CD14-positive monocyte (primary cell): ENCODE measurements around the gene RHOF. TPM values are rescaled to one million over a fixed set of nuclear protein-coding genes. Genes with fewer than 3 reads are reported as not detected.

Experiments used
- DNase-seq, 3 donors: peaks; one replicate each; pipeline ENCODE4 v3.0.0-alpha.2; 2011 to 2022
- H2AFZ ChIP-seq: 2 replicates; pipeline ENCODE4 v1.6.0; 2012; ENCODE audit warnings: mild to moderate bottlenecking, low read depth, low read length, inconsistent platforms; ENCODE audit not compliant: insufficient read depth, poor library complexity, severe bottlenecking
- H3K27ac ChIP-seq, 2 donors: 1 replicate in 1 of 2; 2 replicates in 1 of 2; pipeline ENCODE4 v1.5.1; 2012 to 2013; ENCODE audit warnings: low read length in 2 of 2, control low read depth in 1 of 2, inconsistent platforms in 1 of 2, low read depth in 1 of 2, mild to moderate bottlenecking in 1 of 2
- H3K27me3 ChIP-seq, 2 donors: one replicate each; pipeline versions ENCODE4 v1.6.0 to v1.6.1; 2011 to 2013; ENCODE audit warnings: low read length in 2 of 2; ENCODE audit not compliant: control insufficient read depth in 2 of 2, insufficient read depth in 2 of 2
- H3K36me3 ChIP-seq, 2 donors: replicated peaks in 1 of 2; 1 replicate in 1 of 2; 2 replicates in 1 of 2; pipeline versions ENCODE4 v1.5.1 to v1.6.1; 2012 to 2013; ENCODE audit warnings: low read length in 2 of 2, control low read depth in 1 of 2, inconsistent platforms in 1 of 2, mild to moderate bottlenecking in 1 of 2; ENCODE audit not compliant: insufficient read depth in 2 of 2, control insufficient read depth in 1 of 2
- H3K4me1 ChIP-seq, 2 donors: 1 replicate in 1 of 2; 2 replicates in 1 of 2; pipeline versions ENCODE4 v1.5.1 to v1.6.1; 2012 to 2013; ENCODE audit warnings: low read length in 2 of 2, control low read depth in 1 of 2, inconsistent platforms in 1 of 2, mild to moderate bottlenecking in 1 of 2, moderate library complexity in 1 of 2; ENCODE audit not compliant: insufficient read depth in 2 of 2, control insufficient read depth in 1 of 2
- H3K4me2 ChIP-seq: replicated peaks from 2 replicates; pipeline ENCODE3; 2012; ENCODE audit warnings: low read length, moderate library complexity, mild to moderate bottlenecking; ENCODE audit not compliant: poor library complexity, severe bottlenecking; ENCODE audit errors: extremely low read depth
- H3K4me3 ChIP-seq, 3 experiments: fragments of 200-600 bp in 1 of 3; sonication (generic) in 1 of 3; replicated peaks in 1 of 3; 1 replicate in 2 of 3; 2 replicates in 1 of 3; pipeline ENCODE4 v1.5.1; 2011 to 2013; ENCODE audit warnings: low read length in 3 of 3, mild to moderate bottlenecking in 3 of 3, control low read depth in 2 of 3, low read depth in 2 of 3, inconsistent platforms in 1 of 3, moderate library complexity in 1 of 3
- H3K79me2 ChIP-seq: 2 replicates; pipeline ENCODE4 v1.6.0; 2012; ENCODE audit warnings: mild to moderate bottlenecking, control low read depth, inconsistent platforms, low read length, moderate library complexity; ENCODE audit not compliant: insufficient read depth
- H3K9ac ChIP-seq: 2 replicates; pipeline ENCODE4 v1.6.0; 2017; ENCODE audit warnings: low read length, mild to moderate bottlenecking; ENCODE audit not compliant: insufficient read depth, poor library complexity, severe bottlenecking
- H3K9me3 ChIP-seq, 2 donors: replicated peaks in 1 of 2; 1 replicate in 1 of 2; 2 replicates in 1 of 2; pipeline versions ENCODE4 v1.5.1 to v1.6.1; 2012 to 2013; ENCODE audit warnings: low read length in 2 of 2, control low read depth in 1 of 2; ENCODE audit not compliant: control insufficient read depth in 1 of 2, insufficient read depth in 1 of 2
- H4K20me1 ChIP-seq: 2 replicates; pipeline ENCODE4 v1.6.0; 2012; ENCODE audit warnings: mild to moderate bottlenecking, low read length, control low read depth, moderate library complexity; ENCODE audit not compliant: insufficient read depth
- H3K27ac Mint-ChIP-seq, 7 donors: one replicate each; pipeline ENCODE4 v1.8.0; 2020; ENCODE audit warnings: mild to moderate bottlenecking in 7 of 7, mixed read lengths in 7 of 7, moderate library complexity in 6 of 7, inconsistent platforms in 2 of 7
- H3K27me3 Mint-ChIP-seq, 3 donors: one replicate each; pipeline ENCODE4 v1.8.0; 2021 to 2022; ENCODE audit warnings: low read depth in 3 of 3, mild to moderate bottlenecking in 3 of 3, mixed read lengths in 3 of 3, moderate library complexity in 3 of 3, inconsistent platforms in 1 of 3
- H3K36me3 Mint-ChIP-seq, 2 donors: one replicate each; pipeline ENCODE4 v1.8.0; 2020; ENCODE audit warnings: mixed read lengths in 2 of 2, inconsistent platforms in 1 of 2, mild to moderate bottlenecking in 1 of 2
- H3K4me1 Mint-ChIP-seq: one replicate; pipeline ENCODE4 v1.8.0; 2020; ENCODE audit warnings: mild to moderate bottlenecking, mixed read lengths
- H3K4me3 Mint-ChIP-seq, 2 donors: one replicate each; pipeline ENCODE4 v1.8.0; 2020; ENCODE audit warnings: mild to moderate bottlenecking in 2 of 2, mixed read lengths in 2 of 2, moderate library complexity in 1 of 2
- H3K9me3 Mint-ChIP-seq, 7 donors: one replicate each; pipeline ENCODE4 v1.8.0; 2020 to 2022; ENCODE audit warnings: mixed read lengths in 7 of 7, mild to moderate bottlenecking in 6 of 7, moderate library complexity in 6 of 7, inconsistent platforms in 2 of 7
- CTCF ChIP-seq: fragments of 200-600 bp; IDR thresholded peaks from one replicate; pipeline ENCODE4 v1.8.0; 2022; ENCODE audit warnings: antibody characterized with exemption, mild to moderate bottlenecking
- WGBS: methylation state at CpG from one replicate; pipeline ENCODE4 v1.1.5; 2013; ENCODE audit warnings: missing lambda C conversion rate; ENCODE audit not compliant: insufficient coverage; 5-methylcytosine and 5-hydroxymethylcytosine counted together
- intact Hi-C, 2 donors: fragments of 100-400 bp; cut with micrococcal nuclease; formaldehyde crosslinking; loops; one replicate each; pipeline versions ENCODE4 v1.15.0 to v1.15.1; 2023
- polyA plus RNA-seq, 3 donors: library from polyadenylated mRNA; depleted of rRNA in 1 of 3; unstranded in 2 of 3; stranded (reverse) in 1 of 3; fragments of 300-500 nt in 2 of 3; fragments of >200 nt in 1 of 3; fragmentation: Illumina TruSeq in 2 of 3; gene quantifications; 1 replicate in 2 of 3; 2 replicates in 1 of 3; pipeline ENCODE4 v1.2.3, GENCODE V29; 2012 to 2021

RHOF gene
- polyA plus RNA-seq, 3 donors: 7.1 to 25.9 (median 13.6) TPM

DNA sequence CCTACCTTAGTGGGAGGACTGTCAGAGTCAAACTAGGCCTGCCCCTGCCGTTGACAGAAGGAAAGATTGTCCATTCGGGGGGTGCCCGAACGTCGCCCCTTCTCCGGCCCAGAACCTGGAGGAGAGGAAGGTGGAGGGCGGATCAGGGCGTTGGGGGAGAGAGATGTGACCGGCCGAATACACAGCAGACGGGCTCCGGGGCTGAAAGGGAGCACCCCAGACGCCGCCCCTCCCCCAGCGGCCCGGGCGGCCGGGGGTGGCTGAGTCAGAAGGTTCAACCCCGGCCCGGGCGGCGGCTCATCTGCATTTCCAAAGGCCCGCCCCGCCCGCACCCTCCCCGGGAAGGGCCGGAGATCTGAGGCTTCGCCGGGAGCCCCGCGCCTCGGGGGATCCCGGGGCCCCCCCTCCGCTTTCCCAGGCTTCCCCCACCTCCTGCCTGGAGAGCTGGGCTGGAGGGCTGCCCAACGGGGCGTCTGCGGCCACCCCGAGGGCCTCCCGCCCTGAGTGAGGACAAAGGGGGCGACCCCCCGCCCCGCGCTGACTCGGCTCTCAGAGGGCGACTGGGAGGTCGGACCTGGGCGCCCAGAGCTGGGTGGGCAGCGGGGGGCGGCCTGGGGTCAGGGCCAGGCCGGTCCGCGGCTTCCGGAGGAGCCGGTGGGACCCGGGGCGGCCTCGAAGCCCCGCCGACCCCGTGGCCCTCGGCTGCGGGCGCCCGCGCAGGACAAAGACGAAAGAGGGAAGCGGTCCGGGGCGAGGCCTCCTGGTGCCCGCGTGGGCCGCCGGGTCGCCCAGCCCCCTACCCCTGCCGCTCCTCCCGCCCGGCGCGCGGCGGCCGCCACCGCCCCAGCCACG, 6.6 kb upstream of the RHOF start:
- DNase-seq: peak; percentile 80 to 85 (median 82)
- Histone ChIP-seq H3K9me3 (no peaks in the 10 kb centered on the region), H3K4me1 (peaks cover 33 to 64% of the 10 kb centered on the region in 2 donors), H3K36me3 (peaks cover 28 to 30% of the 10 kb centered on the region in 2 donors), H2AFZ (no peak overlapping the region), H4K20me1 (peaks cover 56% of the 10 kb centered on the region), H3K4me3 (peak overlapping the region; percentile 69 to 100 (median 87)), H3K9ac (peak overlapping the region; percentile 95), H3K79me2 (peaks cover 74% of the 10 kb centered on the region), H3K27ac (peak overlapping the region; percentile 84 to 94), H3K4me2 (peak overlapping the region; percentile 89), H3K27me3 (no peaks in the 10 kb centered on the region)
- intact Hi-C loops: loop anchor here (5.0 to 10.0 kb wide), 2 partner anchors 87 to 285 kb away; partner anchors contain the start of gene PSMD9 (in 1 of the 2)
- Mint-ChIP-seq H3K4me1 (peaks cover 30% of the 10 kb centered on the region), H3K27ac (peak overlapping the region; percentile 85 to 95 (median 91)), H3K4me3 (peak overlapping the region; percentile 78 to 83), H3K27me3 (peaks cover 0 to 4% (median 0%) of the 10 kb centered on the region in 3 donors), H3K9me3 (peaks cover 0 to 3% (median 0%) of the 10 kb centered on the region in 7 donors), H3K36me3 (peaks cover 18 to 33% of the 10 kb centered on the region in 2 donors)
- no peak for TF ChIP-seq CTCF
- under 1% methylated on average over 82 of the region's 84 CpGs for WGBS

GRCh38 chr12:121799156-121799841, 5.8 kb upstream of the RHOF start:
- peaks cover 66% of the 10 kb centered on the region for H3K79me2 ChIP-seq
- H3K4me1 ChIP-seq: peaks cover 40 to 72% of the 10 kb centered on the region in 2 donors
- peak overlapping the region; percentile 95 for H3K9ac ChIP-seq
- intact Hi-C loops: loop anchor here (5.0 to 10.0 kb wide), 2 partner anchors 88 to 286 kb away; partner anchors contain the start of gene PSMD9 (in 1 of the 2)
- H3K4me3 ChIP-seq: peak overlapping the region; percentile 69 to 100 (median 87)
- H3K4me3 Mint-ChIP-seq: peak overlapping the region; percentile 78 to 83
- H3K9me3 ChIP-seq: no peaks in the 10 kb centered on the region
- 28% methylated on average over 14 of the region's 30 CpGs for whole genome bisulfite sequencing
- H3K27me3 Mint-ChIP-seq: no peaks in the 10 kb centered on the region
- no peak for TF ChIP-seq CTCF
- H2AFZ ChIP-seq: no peak overlapping the region
- peak in 1 of 3 donors; percentile 48 for DNase-seq
- H3K27me3 ChIP-seq: no peaks in the 10 kb centered on the region
- H3K36me3 ChIP-seq: peaks cover 28 to 30% of the 10 kb centered on the region in 2 donors
- H3K27ac Mint-ChIP-seq: peak overlapping the region; percentile 85 to 95 (median 91)
- H3K36me3 Mint-ChIP-seq: peaks cover 18 to 35% of the 10 kb centered on the region in 2 donors
- H4K20me1 ChIP-seq: peaks cover 59% of the 10 kb centered on the region
- peak overlapping the region; percentile 89 for H3K4me2 ChIP-seq
- H3K9me3 Mint-ChIP-seq: peaks cover 0 to 3% (median 0%) of the 10 kb centered on the region in 7 donors
- peak overlapping the region; percentile 84 to 94 for H3K27ac ChIP-seq
- peaks cover 38% of the 10 kb centered on the region for H3K4me1 Mint-ChIP-seq
